Neural cell (in vitro differentiated cells): ENCODE results near the gene CBL. TPM values are rescaled to one million over a fixed set of nuclear protein-coding genes. Genes with fewer than 3 reads are reported as not detected.

ENCODE experiments used
- H2AFZ ChIP-seq: fragments of 200-600, 300-800 bp; sonication (generic), shearing (Covaris generic); 2 replicates; pipeline ENCODE4 v1.6.0; 2014; ENCODE audit warnings: low read depth, mild to moderate bottlenecking, antibody characterized with exemption, low read length, moderate library complexity
- H3F3A ChIP-seq: fragments of 200-600 bp; shearing (Covaris generic); 2 replicates; pipeline ENCODE4 v1.6.1; 2016; ENCODE audit warnings: mild to moderate bottlenecking, moderate library complexity, mixed read lengths, antibody characterized with exemption, low read length; ENCODE audit not compliant: insufficient read depth, poor library complexity, severe bottlenecking
- H3K27ac ChIP-seq: fragments of 200-600, 300-800 bp; sonication (generic), shearing (Covaris generic); 2 replicates; pipeline ENCODE4 v1.5.1; 2014; ENCODE audit warnings: mild to moderate bottlenecking, low read length, moderate library complexity
- H3K27me3 ChIP-seq: fragments of 300-800, 200-600 bp; sonication (generic), shearing (Covaris generic); 2 replicates; pipeline ENCODE4 v1.6.0; 2014; ENCODE audit warnings: mild to moderate bottlenecking, low read depth, low read length, moderate library complexity; ENCODE audit not compliant: insufficient read depth
- H3K36me3 ChIP-seq: fragments of 300-800, 200-600 bp; sonication (generic), shearing (Covaris generic); 2 replicates; pipeline ENCODE4 v1.5.1; 2014; ENCODE audit warnings: mild to moderate bottlenecking, antibody characterized with exemption, low read length, moderate library complexity; ENCODE audit not compliant: insufficient read depth
- H3K4me2 ChIP-seq: fragments of 300-800, 200-600 bp; sonication (generic), shearing (Covaris generic); 2 replicates; pipeline ENCODE4 v1.6.0; 2014; ENCODE audit warnings: mild to moderate bottlenecking, low read length
- H3K4me3 ChIP-seq: fragments of 300-800, 200-600 bp; sonication (generic), shearing (Covaris generic); 2 replicates; pipeline ENCODE4 v1.5.1; 2014; ENCODE audit warnings: mild to moderate bottlenecking, low read length, moderate library complexity
- H3K79me2 ChIP-seq: fragments of 200-600 bp; shearing (Covaris generic); replicated peaks from 2 replicates; pipeline ENCODE4 v1.6.0; 2014; ENCODE audit warnings: mild to moderate bottlenecking, low read length, moderate library complexity; ENCODE audit not compliant: insufficient read depth
- H3K9ac ChIP-seq: fragments of 300-800, 200-600 bp; sonication (generic), shearing (Covaris generic); 2 replicates; pipeline ENCODE4 v1.6.1; 2016; ENCODE audit warnings: mild to moderate bottlenecking, low read length, mixed read lengths
- H3K9me2 ChIP-seq: fragments of 200-600 bp; shearing (Covaris generic); 2 replicates; pipeline ENCODE4 v1.6.1; 2016; ENCODE audit warnings: mild to moderate bottlenecking, low read length, mixed read lengths; ENCODE audit not compliant: insufficient read depth
- H3K9me3 ChIP-seq: fragments of 200-600, 300-800 bp; sonication (generic), shearing (Covaris generic); 2 replicates; pipeline ENCODE4 v1.6.1; 2016; ENCODE audit warnings: mild to moderate bottlenecking, mixed run types, low read length, moderate library complexity, mixed read lengths
- H4K20me1 ChIP-seq: fragments of 200-600 bp; shearing (Covaris generic); 2 replicates; pipeline ENCODE4 v1.6.1; 2016; ENCODE audit warnings: mild to moderate bottlenecking, mixed run types; ENCODE audit not compliant: insufficient read depth
- EP300 ChIP-seq: fragments of 450-650 bp; conservative IDR thresholded peaks from 2 replicates; pipeline ENCODE4 v1.6.1; 2014; ENCODE audit warnings: antibody characterized with exemption, mild to moderate bottlenecking, moderate library complexity; ENCODE audit not compliant: poor library complexity, severe bottlenecking
- MXI1 ChIP-seq: fragments of 450-650 bp; conservative IDR thresholded peaks from 2 replicates; pipeline ENCODE4 v1.6.1; 2014; ENCODE audit warnings: antibody characterized with exemption, mild to moderate bottlenecking; ENCODE audit not compliant: poor library complexity, severe bottlenecking
- RAD21 ChIP-seq: fragments of 450-650 bp; conservative IDR thresholded peaks from 2 replicates; pipeline ENCODE4 v1.6.1; 2014; ENCODE audit warnings: antibody characterized with exemption, mild to moderate bottlenecking, moderate library complexity
- SMC3 ChIP-seq: fragments of 450-650 bp; conservative IDR thresholded peaks from 2 replicates; pipeline ENCODE4 v1.6.1; 2014; ENCODE audit warnings: antibody characterized with exemption, mild to moderate bottlenecking, moderate library complexity; ENCODE audit not compliant: poor library complexity
- polyA plus RNA-seq: library from polyadenylated mRNA; depleted of rRNA; stranded (reverse); fragments of >200 nt; gene quantifications from 2 replicates; pipeline ENCODE4 v1.2.3, GENCODE V29; 2014
- small RNA-seq, 3 experiments: library from RNA; depleted of rRNA; stranded (forward); fragments of <200 nt; gene quantifications; one replicate each; pipeline ENCODE3, GENCODE V24; 2012
- TF ChIP-seq, protein P1 (sequence below): fragments of 450-650 bp; IDR thresholded peaks from 2 replicates; pipeline ENCODE4 v1.5.1; 2014; ENCODE audit warnings: antibody characterized with exemption, mild to moderate bottlenecking, moderate library complexity; ENCODE audit not compliant: poor library complexity, severe bottlenecking
- TF ChIP-seq, protein P2 (sequence below): IDR thresholded peaks from 2 replicates; pipeline ENCODE4 v1.6.1; 2012; ENCODE audit warnings: borderline replicate concordance

CBL gene
- polyA plus RNA-seq, 1 donor from 2014 or later, result 10.5 TPM

DNA sequence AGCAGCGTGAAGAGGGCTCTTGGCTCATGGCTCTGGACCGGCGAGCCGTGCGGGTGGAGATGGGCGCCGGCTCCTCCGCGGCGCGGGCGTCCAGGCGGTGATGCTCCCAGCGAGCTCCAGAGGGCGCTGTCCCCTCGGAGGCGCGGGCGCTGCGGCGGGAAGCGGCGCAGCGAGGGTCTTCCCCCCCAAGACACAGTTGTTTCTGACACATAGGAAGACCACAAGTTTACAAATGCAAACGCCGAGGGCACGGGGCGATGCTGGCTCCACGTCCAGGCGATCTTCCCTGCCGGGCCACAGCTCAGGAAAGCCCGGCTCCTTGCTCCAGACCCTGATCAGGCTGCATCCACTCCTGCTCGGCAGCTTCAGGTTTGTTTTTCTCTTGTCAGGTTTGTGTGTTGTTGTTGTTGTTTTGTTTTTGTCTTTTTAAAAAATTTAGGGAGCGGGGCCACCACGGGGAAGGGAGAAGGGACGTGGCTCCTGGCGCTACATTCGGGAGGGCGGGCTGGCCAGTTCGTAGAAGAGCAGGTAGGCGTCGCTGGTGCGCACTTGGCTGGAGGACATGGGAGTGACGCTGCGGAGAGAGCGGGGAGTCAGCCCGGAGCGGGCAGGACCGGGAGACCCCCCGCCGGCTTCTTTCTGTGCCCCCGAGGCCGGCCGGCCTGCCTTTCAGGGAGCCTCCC, 150.4 kb downstream of the CBL start (continued):
- no peak for TF ChIP-seq MXI1

DNA sequence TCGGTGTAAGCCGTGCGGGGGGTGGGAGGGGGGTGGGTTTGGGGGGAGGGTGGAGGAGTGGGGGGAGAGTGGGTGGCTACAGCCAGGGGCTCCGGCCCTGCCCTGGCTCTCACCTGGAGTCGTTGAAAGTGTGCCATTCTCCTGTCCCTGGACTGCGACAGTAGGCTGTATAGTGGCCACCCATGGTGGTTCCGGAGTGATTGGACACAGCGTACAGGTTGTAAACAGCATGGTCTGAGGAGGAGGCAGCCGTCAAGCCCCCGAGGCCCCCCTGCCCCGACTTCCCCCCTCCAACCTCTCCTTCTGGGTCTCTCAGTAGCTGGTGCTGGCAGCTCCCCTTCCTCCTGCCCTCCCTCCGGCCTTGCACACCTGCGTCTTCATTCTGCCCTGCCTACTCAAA, 150.9 kb downstream of the CBL start:
- peaks cover 4% of the 10 kb centered on the region for H3K27me3 ChIP-seq
- H4K20me1 ChIP-seq, result no peaks in the 10 kb centered on the region
- no peaks in the 10 kb centered on the region for H3K79me2 ChIP-seq
- H3K4me3 ChIP-seq, result no peak overlapping the region
- H3K9me3 ChIP-seq, result no peaks in the 10 kb centered on the region
- H3K36me3 ChIP-seq, result no peaks in the 10 kb centered on the region
- H3K9me2 ChIP-seq, result no peaks in the 10 kb centered on the region
- TF ChIP-seq EP300 (no peak), SMC3 (no peak), RAD21 (no peak)
- TF ChIP-seq, protein P1, sequence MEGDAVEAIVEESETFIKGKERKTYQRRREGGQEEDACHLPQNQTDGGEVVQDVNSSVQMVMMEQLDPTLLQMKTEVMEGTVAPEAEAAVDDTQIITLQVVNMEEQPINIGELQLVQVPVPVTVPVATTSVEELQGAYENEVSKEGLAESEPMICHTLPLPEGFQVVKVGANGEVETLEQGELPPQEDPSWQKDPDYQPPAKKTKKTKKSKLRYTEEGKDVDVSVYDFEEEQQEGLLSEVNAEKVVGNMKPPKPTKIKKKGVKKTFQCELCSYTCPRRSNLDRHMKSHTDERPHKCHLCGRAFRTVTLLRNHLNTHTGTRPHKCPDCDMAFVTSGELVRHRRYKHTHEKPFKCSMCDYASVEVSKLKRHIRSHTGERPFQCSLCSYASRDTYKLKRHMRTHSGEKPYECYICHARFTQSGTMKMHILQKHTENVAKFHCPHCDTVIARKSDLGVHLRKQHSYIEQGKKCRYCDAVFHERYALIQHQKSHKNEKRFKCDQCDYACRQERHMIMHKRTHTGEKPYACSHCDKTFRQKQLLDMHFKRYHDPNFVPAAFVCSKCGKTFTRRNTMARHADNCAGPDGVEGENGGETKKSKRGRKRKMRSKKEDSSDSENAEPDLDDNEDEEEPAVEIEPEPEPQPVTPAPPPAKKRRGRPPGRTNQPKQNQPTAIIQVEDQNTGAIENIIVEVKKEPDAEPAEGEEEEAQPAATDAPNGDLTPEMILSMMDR, result no peak
- TF ChIP-seq, protein P2, sequence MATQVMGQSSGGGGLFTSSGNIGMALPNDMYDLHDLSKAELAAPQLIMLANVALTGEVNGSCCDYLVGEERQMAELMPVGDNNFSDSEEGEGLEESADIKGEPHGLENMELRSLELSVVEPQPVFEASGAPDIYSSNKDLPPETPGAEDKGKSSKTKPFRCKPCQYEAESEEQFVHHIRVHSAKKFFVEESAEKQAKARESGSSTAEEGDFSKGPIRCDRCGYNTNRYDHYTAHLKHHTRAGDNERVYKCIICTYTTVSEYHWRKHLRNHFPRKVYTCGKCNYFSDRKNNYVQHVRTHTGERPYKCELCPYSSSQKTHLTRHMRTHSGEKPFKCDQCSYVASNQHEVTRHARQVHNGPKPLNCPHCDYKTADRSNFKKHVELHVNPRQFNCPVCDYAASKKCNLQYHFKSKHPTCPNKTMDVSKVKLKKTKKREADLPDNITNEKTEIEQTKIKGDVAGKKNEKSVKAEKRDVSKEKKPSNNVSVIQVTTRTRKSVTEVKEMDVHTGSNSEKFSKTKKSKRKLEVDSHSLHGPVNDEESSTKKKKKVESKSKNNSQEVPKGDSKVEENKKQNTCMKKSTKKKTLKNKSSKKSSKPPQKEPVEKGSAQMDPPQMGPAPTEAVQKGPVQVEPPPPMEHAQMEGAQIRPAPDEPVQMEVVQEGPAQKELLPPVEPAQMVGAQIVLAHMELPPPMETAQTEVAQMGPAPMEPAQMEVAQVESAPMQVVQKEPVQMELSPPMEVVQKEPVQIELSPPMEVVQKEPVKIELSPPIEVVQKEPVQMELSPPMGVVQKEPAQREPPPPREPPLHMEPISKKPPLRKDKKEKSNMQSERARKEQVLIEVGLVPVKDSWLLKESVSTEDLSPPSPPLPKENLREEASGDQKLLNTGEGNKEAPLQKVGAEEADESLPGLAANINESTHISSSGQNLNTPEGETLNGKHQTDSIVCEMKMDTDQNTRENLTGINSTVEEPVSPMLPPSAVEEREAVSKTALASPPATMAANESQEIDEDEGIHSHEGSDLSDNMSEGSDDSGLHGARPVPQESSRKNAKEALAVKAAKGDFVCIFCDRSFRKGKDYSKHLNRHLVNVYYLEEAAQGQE, result no peak
- H3K4me2 ChIP-seq, result no peak overlapping the region
- H3K9ac ChIP-seq, result no peak overlapping the region
- H3F3A ChIP-seq, result no peaks in the 10 kb centered on the region
- H2AFZ ChIP-seq, result no peak overlapping the region
- H3K27ac ChIP-seq, result no peak overlapping the region

Small RNA genes within 50 kb of the gene (small RNA-seq; reads per million reads assigned to genes)
- gene RF01225, result 0 reads per million in 3 experiments
- gene RNU6-262P, result 0.03 to 0.08 (median 0.03) reads per million in 3 experiments

Other genes with a start within 250 kb of the CBL start
- not detected in 2 replicates for gene FOXR1, start 234.6 kb upstream of the CBL start, polyA plus RNA-seq
- gene CENATAC, start 208.2 kb upstream of the CBL start, polyA plus RNA-seq, result 69.9 and 70.3 TPM in 2 replicates
- gene RPS25, start 188.0 kb upstream of the CBL start, polyA plus RNA-seq, result 1,615 and 1,728 TPM in 2 replicates
- gene TRAPPC4, start 187.6 kb upstream of the CBL start, polyA plus RNA-seq, result 271 and 276 TPM in 2 replicates
- 23.5 and 25.8 TPM in 2 replicates for gene SLC37A4, start 175.5 kb upstream of the CBL start, polyA plus RNA-seq
- 68.4 and 74.6 TPM in 2 replicates for gene HYOU1, start 149.1 kb upstream of the CBL start, polyA plus RNA-seq
- 24.1 and 24.8 TPM in 2 replicates for gene VPS11, start 138.5 kb upstream of the CBL start, polyA plus RNA-seq
- gene HMBS, start 121.5 kb upstream of the CBL start, polyA plus RNA-seq, result 12.7 and 15.9 TPM in 2 replicates
- gene DPAGT1, start 104.5 kb upstream of the CBL start, polyA plus RNA-seq, result 9.8 and 27.0 TPM in 2 replicates
- 13.6 and 21.6 TPM in 2 replicates for gene C2CD2L, start 99.0 kb upstream of the CBL start, polyA plus RNA-seq
- 50.0 and 58.8 TPM in 2 replicates for gene HINFP, start 84.8 kb upstream of the CBL start, polyA plus RNA-seq
- gene ABCG4, start 57.3 kb upstream of the CBL start, polyA plus RNA-seq, result 1.5 and 3.0 TPM in 2 replicates
- 0.60 and 1.6 TPM in 2 replicates for gene NLRX1, start 37.6 kb upstream of the CBL start, polyA plus RNA-seq
- not detected in 2 replicates for gene NHERF4, start 20.9 kb upstream of the CBL start, polyA plus RNA-seq
- 7.5 and 12.5 TPM in 2 replicates for gene MCAM, start 110.8 kb downstream of the CBL start, polyA plus RNA-seq
- 1.9 and 2.6 TPM in 2 replicates for gene RNF26, start 128.2 kb downstream of the CBL start, polyA plus RNA-seq
- not detected in 2 replicates for gene C1QTNF5, start 134.5 kb downstream of the CBL start, polyA plus RNA-seq
- gene MFRP, start 140.4 kb downstream of the CBL start, polyA plus RNA-seq, result not detected in 2 replicates
- gene USP2, start 175.4 kb downstream of the CBL start, polyA plus RNA-seq, result 0.59 and 0.74 TPM in 2 replicates
- gene THY1, start 216.8 kb downstream of the CBL start, polyA plus RNA-seq, result 98.3 and 118 TPM in 2 replicates